ENCODE data around the gene IL1RN.
A peak's percentile ranks its signal among the peaks of the same experiment; 100 is the strongest.

Gene IL1RN

DNA sequence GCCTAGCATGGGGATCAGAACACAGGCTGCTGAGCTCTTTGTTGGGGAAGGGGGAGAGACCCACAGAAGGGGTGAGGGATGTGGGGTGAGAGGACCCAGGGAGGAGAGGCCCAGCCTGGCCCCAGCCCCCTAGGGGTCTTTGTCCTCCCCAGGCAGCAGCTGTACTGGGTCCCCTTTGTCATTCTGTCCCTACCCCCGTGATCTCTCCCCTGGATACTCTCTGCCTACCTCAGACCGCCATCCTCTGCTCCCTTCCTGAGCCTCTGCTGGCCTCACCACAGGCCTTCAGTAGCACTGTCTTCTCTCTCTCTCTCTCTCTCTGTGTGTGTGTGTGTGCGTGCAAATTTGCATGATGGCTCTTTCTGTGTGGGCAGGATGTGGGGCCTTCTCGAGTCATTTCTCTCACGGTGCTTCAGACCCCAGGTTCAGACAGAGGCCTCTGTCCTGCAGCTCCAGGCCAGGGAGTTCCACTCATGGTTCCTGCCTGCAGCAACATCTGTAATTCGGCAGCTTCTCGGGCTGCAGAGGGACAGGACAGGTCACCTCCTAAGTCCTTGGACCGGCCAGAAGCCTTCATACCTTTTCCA lies 47.7 kb downstream of the IL1RN start:
- DNase-seq: no peak

DNA sequence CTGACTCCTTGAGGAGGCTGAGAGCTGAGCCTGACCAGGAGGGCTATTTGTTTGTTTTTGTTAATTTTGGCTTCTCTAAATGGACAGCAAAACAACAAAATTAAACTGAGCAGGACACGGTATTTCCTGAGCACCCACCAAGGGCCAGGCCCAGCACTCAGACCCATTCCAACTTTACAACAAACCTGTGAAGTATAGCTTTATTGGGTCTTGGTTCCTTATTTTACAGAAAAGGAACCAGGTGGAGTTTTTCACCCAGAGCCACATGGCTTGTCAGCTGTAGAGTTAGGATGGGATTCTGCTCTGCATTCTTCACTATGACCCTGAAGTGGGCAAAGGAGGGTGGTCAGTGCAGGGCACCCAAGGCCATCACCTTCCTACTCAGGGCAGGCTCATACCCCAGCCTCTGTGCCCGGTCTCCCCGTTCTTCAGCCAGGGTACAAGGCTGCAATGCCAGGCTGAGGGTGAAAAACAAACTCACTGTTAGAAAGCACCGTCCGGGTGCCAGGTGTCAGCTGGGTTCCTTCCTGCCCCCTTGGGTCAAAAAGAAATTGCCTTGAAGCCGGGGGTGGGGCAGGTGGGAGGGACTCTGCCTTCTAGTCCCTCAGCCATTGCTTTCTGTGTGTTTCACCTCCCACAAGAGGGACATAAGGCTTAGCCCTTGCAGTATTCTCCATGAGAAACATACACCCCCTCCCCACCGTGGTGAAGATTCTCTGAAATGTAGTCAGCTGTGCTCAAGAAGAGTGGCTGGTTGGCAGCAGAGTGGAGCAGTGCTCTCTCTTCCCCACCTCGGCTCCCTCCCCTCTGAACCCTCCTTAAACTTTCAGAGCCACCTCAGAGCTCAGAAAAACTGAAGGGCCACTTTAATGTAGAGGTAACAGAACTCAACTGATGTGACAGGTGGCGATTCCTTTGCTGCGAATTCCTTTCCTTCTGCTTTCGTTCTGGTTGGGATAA lies 48.6 kb downstream of the IL1RN start:
- no peak for DNase-seq

- DNase-seq: no peak
These were observed 49.4 kb downstream of the IL1RN start for GRCh38 chr2:113176696-113177355.

- DNase-seq: no peak
These were observed 50.8 kb downstream of the IL1RN start for GRCh38 chr2:113178069-113178746.

DNA sequence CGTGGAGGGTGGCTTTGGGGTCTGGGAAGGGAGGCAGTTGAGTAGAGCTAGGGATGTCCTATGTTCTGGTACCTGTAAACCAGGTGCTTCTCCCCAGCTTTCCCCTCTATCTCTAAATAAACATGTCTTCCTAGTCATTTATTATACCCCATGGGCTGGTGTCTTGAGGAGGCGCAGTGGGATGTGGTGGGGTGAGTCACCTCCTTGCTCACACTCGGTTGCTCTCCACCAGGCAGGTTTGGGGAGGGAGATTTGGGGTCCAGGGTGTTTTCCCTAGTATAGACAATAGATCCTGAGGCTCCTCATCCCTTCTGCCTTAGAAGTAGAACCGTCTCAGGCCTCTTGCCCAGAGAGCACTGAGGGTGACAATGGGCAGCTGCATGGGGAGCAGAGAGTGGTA lies 51.5 kb downstream of the IL1RN start:
- DNase-seq: no peak

DNA sequence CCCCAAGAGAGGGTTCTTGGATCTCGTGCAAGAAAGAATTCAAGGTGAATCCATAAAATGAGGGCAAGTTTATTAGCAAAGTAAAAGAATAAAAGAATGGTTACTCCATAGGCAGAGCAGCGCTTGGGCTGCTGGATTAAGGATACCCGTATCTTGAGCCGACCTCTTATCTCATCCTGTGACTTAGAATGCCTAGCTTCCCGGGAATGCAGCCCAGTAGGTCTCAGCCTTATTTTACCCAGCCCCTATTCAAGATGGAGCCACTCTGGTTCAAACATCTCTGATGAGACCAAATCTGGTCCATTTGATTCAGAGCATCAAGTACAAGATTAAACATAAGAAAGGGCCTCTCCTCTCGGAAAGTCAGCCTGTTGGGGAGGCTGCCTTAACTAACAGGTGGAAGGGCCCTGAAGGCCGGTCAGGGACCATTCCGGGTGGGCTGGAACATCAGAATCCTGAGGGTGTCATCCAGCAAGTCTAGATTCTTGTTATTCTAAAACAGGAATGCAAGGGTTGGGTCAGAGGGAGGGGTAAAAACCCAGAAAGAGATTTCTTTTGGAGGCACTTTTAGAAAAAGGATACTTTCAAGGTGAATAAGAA lies 52.1 kb downstream of the IL1RN start:
- DNase-seq: no peak

DNA sequence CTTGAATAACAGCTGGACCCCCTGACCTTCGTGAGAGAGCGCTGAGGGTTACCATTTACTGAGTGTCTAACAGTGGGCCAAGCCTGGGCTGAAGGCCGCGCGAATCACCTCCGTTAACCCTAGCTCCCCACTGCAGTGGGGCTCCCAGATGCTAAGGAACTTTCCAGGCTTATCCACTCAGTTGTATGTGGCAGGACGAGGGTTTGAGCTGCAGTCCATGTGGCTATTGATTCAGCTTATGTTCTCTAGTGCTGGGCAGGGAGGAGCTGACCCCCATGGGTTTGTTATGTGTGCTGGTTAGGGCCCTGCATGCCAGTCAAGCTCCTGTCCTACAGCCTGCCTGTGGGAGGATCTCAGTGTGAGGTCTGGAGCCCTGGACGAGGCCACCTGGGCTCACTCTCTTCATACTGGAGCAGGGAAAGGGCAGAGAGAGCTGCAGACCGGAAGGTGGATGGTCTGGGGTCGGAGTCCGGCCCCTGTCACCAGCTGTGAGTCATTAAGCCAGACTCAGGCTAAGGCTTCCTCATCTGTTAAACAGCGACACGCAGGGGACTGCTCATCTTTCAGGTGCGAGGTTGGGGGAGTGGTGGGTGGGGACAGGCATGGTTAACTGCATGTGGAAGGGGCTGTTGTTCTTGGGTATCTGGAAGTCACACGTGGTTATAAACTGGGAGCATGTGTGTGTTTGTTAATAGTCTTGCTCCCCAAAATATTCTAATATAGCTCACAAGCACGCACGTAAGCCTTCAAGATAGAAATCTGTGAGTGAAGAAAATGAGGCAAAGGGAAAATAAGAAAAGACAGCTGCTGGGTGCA lies 52.9 kb downstream of the IL1RN start:
- DNase-seq: no peak

DNA sequence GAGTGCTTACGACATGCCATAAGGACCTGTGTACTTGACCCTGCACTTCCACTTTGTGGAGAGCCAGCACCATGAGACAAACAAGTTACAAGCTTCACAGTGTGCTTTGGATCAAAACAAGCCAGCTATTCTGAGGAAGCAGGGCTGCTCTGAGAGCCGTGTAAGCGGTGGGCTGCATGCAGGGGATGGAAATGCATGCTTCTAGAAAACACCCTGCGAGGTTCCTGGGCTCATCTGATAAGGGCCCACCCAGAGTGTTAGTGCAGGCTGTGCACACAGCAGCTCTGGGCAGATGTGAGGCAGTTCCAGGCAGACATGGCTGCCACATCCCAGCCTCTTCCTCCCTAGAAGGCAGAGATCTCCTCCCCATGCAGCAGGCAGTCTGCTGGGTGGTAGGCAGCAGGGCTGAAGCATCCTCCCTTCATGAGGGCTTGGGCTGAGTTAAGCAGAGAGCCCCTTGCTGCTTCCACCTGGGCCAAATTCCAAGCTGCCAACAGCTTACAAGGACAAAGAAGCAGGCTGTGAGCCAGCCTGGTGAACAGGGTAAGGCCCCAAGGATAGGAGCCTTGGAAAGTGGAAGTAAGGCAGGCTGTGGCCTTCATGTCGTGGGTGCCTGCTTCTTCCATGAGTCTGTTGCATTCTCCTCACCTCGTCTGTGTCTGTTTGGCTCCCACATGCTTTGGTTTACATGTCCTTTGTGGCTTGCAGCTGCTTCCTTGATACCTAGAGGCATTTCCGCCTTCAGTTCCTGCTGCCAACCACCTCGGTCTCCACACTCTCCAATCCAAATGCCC lies 54.1 kb downstream of the IL1RN start:
- peak; percentile 67 for DNase-seq

GRCh38 chr2:113182471-113183260 lies 55.3 kb downstream of the IL1RN start:
- DNase-seq: no peak

DNA sequence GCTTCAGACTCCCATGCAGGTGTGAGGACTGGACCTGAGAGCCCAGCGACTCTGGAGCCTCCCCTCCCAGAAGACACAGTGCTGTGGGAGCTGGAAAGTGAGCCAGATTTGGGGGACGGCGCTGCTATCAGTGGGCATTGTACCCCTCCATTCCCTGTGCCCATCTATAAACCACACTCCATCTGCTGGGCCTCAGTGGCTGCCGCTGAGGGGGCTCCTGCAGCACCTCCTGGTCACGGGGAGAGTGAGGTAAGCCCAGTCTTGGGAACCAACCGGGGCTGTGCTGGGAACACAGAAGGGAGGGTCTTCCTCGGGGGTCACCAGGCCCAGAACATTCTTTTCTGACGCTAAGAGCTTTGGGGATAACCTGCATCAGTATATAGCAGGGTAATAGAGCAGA lies 55.9 kb downstream of the IL1RN start:
- no peak for DNase-seq
